Suprapubic skin (tissue), 4 donors: ENCODE measurements around the gene SLC44A2. TPM values are rescaled to one million over a fixed set of nuclear protein-coding genes. Genes with fewer than 3 reads are reported as not detected.

Source experiments
- DNase-seq, 2 donors: peaks; one replicate each; pipeline ENCODE4 v3.0.0-alpha.2; 2019; ENCODE audit warnings: low spot score in 2 of 2
- H3K27ac ChIP-seq: fragments of 200-600 bp; sonication (generic); one replicate; pipeline ENCODE4 v1.5.1; 2019
- H3K27me3 ChIP-seq: fragments of 200-600 bp; sonication (generic); one replicate; pipeline ENCODE4 v1.5.1; 2019
- H3K36me3 ChIP-seq: fragments of 200-600 bp; sonication (generic); one replicate; pipeline ENCODE4 v1.5.1; 2019
- H3K4me1 ChIP-seq: fragments of 200-600 bp; sonication (generic); one replicate; pipeline ENCODE4 v1.5.1; 2019
- H3K4me3 ChIP-seq: fragments of 200-600 bp; sonication (generic); one replicate; pipeline ENCODE4 v1.5.1; 2019; ENCODE audit warnings: mild to moderate bottlenecking
- H3K9me3 ChIP-seq: fragments of 200-600 bp; sonication (generic); one replicate; pipeline ENCODE4 v1.5.1; 2019
- EP300 ChIP-seq: sonication (generic); formaldehyde crosslinking; IDR thresholded peaks from one replicate; pipeline ENCODE4 v1.6.1; 2017; ENCODE audit warnings: antibody characterized with exemption
- POLR2A ChIP-seq, 2 donors: fragments of 450-650 bp; IDR thresholded peaks; one replicate each; pipeline ENCODE4 v1.6.1; 2017; ENCODE audit warnings: antibody characterized with exemption in 2 of 2, mild to moderate bottlenecking in 2 of 2, moderate library complexity in 2 of 2
- POLR2AphosphoS5 ChIP-seq, 3 donors: sonication (generic); formaldehyde crosslinking; IDR thresholded peaks; one replicate each; pipeline ENCODE4 v1.6.1; 2017; ENCODE audit warnings: antibody characterized with exemption in 3 of 3
- WGBS: methylation state at CpG from one replicate; pipeline ENCODE4 v1.1.5; 2018; 5-methylcytosine and 5-hydroxymethylcytosine counted together
- total RNA-seq, 4 donors: library from RNA; depleted of rRNA; stranded (reverse); fragments of >200 nt; gene quantifications; one replicate each; pipeline ENCODE4 v1.1.0, GENCODE V29; 2016
- TF ChIP-seq, protein P1 (sequence below), 2 donors: fragments of 200-600 bp in 1 of 2; fragments of 450-650 bp in 1 of 2; sonication (generic) in 1 of 2; IDR thresholded peaks; one replicate each; pipeline ENCODE4 v1.5.1; 2016 to 2019; ENCODE audit warnings: antibody characterized with exemption in 2 of 2, mild to moderate bottlenecking in 1 of 2, moderate library complexity in 1 of 2

The SLC44A2 gene
- total RNA-seq, 4 donors from 2014 or later, result 59.1 to 108 (median 94.5) TPM

DNA sequence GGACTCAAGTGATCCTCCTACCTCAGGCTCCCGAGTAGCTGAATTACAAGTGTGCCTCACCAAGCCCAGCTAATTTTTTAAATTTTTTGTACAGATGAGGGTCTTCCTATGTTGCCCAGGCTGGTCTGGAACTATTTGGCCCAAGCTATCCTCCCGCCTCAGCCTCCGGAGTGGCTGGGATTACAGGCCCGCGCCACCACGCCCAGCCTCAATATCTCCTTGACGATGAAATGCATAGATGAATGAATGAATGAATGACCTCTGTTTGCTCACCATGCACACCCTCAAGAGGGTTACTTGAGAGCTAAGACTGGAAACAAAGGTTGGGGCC is 23.4 kb upstream of the SLC44A2 start:
- Histone ChIP-seq H3K27me3 (no peaks in the 10 kb centered on the region), H3K4me1 (peaks cover 31% of the 10 kb centered on the region), H3K36me3 (no peaks in the 10 kb centered on the region), H3K9me3 (no peaks in the 10 kb centered on the region), H3K4me3 (peak overlapping the region; percentile 69), H3K27ac (no peak overlapping the region)
- no peak for DNase-seq
- 26% methylated on average over 7 of the region's 7 CpGs for WGBS
- TF ChIP-seq EP300, result no peak
- TF ChIP-seq POLR2AphosphoS5 (IDR thresholded peaks at IDR 0.05), result no peak
- TF ChIP-seq POLR2A (IDR thresholded peaks at IDR 0.05), result no peak
- TF ChIP-seq, protein P1, sequence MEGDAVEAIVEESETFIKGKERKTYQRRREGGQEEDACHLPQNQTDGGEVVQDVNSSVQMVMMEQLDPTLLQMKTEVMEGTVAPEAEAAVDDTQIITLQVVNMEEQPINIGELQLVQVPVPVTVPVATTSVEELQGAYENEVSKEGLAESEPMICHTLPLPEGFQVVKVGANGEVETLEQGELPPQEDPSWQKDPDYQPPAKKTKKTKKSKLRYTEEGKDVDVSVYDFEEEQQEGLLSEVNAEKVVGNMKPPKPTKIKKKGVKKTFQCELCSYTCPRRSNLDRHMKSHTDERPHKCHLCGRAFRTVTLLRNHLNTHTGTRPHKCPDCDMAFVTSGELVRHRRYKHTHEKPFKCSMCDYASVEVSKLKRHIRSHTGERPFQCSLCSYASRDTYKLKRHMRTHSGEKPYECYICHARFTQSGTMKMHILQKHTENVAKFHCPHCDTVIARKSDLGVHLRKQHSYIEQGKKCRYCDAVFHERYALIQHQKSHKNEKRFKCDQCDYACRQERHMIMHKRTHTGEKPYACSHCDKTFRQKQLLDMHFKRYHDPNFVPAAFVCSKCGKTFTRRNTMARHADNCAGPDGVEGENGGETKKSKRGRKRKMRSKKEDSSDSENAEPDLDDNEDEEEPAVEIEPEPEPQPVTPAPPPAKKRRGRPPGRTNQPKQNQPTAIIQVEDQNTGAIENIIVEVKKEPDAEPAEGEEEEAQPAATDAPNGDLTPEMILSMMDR (IDR thresholded peaks at IDR 0.05), result no peak

DNA sequence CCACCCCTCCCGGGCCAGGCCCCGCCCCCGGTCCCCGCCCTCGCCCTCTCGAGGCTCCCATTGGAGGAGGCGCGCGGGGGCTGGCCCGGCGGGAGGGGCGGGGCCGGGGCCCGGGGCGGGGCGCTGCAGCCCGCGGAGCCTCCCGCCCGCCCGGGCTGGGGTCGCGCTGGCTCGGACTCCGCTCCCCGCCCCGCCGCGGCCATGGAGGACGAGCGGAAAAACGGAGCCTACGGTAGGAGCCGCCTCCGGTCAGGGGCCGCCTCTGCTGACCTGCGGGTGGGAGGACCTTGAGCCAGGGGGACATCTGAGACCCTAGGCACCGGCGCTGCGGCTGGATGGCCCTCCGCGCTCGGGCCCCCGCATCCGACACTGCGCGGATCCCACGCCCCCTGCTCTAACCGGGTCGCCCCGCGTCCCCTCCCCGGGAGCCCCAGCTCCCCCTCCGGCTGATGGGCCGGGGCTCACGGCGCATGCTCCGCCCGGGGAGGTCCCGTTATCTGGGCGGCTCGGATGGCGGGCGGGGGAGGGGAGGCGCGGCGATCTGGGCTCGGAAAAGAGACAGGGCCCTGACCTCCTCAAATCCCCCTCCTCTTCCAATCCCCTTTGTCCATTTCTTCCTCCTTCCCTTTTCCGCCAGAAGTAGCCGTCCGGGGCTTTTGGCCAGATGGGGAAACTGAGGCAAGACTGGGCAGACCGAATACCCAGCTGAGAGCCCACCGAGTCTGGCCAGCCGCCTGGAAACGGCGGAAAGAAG is 22.8 kb upstream of the SLC44A2 start:
- TF ChIP-seq, protein P1 (IDR thresholded peaks at IDR 0.05), result no peak
- TF ChIP-seq POLR2AphosphoS5 (IDR thresholded peaks at IDR 0.05), result no peak
- TF ChIP-seq EP300, result no peak
- TF ChIP-seq POLR2A (IDR thresholded peaks at IDR 0.05), result peak in 1 of 2 donors; percentile 27
- H3K27me3 ChIP-seq, result no peaks in the 10 kb centered on the region
- H3K36me3 ChIP-seq, result no peaks in the 10 kb centered on the region
- no peaks in the 10 kb centered on the region for H3K9me3 ChIP-seq
- peak; percentile 89 to 92 for DNase-seq
- H3K4me3 ChIP-seq, result peak overlapping the region; percentile 69
- H3K4me1 ChIP-seq, result peaks cover 31% of the 10 kb centered on the region
- WGBS, result 0% methylated on average over 10 of the region's 76 CpGs
- peak overlapping the region; percentile 81 for H3K27ac ChIP-seq

DNA sequence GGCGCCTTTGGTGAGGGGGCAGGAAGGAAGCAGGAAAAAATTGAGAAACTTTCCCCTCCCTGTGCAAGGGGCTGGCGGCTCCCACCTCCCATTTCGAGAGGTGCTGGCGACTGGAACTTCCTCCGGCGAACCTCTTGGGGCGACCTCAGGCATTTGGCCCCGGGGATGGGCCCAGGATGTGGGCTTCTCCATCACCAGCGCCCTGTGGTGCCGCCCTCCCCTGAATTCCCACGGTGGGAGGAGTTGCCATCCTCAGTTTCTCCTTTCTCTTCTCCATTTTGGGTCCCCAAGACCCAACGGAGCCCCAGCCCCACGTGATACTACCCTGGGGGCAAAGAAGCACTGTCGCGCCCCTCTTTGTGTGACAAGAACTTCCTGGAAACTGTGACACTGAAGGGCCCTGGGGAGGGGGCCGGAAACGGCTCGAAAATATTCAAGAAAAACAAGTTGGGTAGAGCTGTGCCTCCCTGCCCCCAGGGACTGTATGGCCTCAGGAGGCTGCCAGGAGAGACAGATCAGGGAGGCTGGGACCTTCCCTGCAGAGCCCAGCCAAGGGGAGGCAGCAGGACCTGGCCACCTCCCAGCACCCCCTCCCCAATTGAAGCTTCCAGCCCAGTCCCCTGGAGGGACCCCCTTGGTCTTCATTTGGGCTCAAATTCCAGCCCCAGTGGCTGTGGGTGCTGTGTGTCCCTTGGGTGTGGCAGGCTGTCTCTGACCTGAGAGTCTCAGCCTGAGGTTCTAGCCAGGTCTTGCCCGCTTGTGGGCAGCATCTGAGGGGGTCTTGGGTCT is 22.1 kb upstream of the SLC44A2 start:
- DNase-seq, result peak; percentile 81
- no peak for TF ChIP-seq POLR2AphosphoS5 (IDR thresholded peaks at IDR 0.05)
- TF ChIP-seq, protein P1 (IDR thresholded peaks at IDR 0.05), result no peak
- no peak for TF ChIP-seq POLR2A (IDR thresholded peaks at IDR 0.05)
- TF ChIP-seq EP300, result no peak
- H3K4me1 ChIP-seq, result peaks cover 31% of the 10 kb centered on the region
- H3K36me3 ChIP-seq, result no peaks in the 10 kb centered on the region
- peak overlapping the region; percentile 69 for H3K4me3 ChIP-seq
- no peaks in the 10 kb centered on the region for H3K9me3 ChIP-seq
- WGBS, result 5% methylated on average over 15 of the region's 19 CpGs
- no peaks in the 10 kb centered on the region for H3K27me3 ChIP-seq
- H3K27ac ChIP-seq, result peak overlapping the region; percentile 81

DNA sequence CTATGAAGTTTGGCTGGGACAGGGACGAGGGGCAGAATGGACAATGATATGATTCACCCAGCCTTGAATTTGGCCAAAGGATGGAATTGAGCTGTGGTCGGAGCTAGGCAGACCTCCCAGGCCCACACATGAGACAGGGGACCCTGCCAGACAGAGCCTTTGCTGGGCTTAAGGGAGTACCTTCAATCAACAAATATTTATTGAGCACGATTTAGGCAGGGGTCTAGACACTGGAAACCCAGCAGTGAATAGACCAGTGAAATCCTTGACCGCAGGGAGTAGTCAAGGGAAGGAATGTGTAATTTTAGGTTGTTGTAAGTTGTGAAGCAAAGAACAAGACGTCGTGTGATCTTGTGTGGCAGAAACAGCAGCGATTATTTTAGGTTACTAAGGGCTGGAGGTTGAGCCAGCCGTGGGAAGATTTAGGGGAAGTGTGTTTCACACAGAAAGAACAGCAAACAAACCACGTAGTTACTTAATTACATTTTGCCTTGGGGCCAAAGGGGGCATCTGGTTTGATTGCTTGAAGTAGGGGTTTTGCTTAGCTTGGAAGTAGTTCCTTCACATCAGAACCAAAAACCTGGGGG is 21.4 kb upstream of the SLC44A2 start:
- DNase-seq, result no peak

DNA sequence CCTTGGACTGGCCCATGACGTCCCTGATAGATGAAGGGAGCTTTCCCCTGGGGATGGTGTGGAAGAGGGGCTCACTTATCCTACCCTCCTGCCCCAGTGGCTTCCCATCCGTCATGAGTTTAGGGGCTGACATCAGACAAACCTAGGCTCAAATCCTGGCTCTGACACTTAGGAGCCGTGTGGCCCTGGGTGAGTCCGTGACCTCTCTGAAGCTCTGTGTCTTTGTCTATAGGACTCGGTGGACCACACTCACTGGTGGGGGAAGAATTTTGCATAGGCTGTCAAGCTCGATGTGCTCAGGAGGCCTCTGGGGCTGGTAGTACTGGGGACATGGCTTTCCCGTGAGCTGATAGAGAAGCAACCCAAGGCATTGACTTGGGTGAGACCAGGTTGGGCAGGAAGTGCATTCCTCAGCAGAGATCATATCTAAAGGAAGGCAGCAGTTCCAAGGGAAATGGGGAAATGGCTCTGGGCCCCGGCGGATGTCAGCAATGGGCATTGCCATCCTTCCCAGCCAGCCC is 20.8 kb upstream of the SLC44A2 start:
- H3K27ac ChIP-seq, result peak overlapping the region; percentile 81
- TF ChIP-seq POLR2AphosphoS5 (IDR thresholded peaks at IDR 0.05), result peak in 1 of 3 donors; percentile 45
- TF ChIP-seq, protein P1 (IDR thresholded peaks at IDR 0.05), result no peak
- DNase-seq, result no peak
- H3K27me3 ChIP-seq, result no peaks in the 10 kb centered on the region
- no peak overlapping the region for H3K4me3 ChIP-seq
- peaks cover 31% of the 10 kb centered on the region for H3K4me1 ChIP-seq
- 44% methylated on average over 7 of the region's 9 CpGs for WGBS
- no peaks in the 10 kb centered on the region for H3K9me3 ChIP-seq
- H3K36me3 ChIP-seq, result no peaks in the 10 kb centered on the region

More for the DNA sequence above, 21.4 kb upstream of the SLC44A2 start:
- Histone ChIP-seq H3K36me3 (no peaks in the 10 kb centered on the region), H3K9me3 (no peaks in the 10 kb centered on the region), H3K27me3 (no peaks in the 10 kb centered on the region), H3K4me3 (peak overlapping the region; percentile 69), H3K27ac (peak overlapping the region; percentile 81), H3K4me1 (peaks cover 31% of the 10 kb centered on the region)
- no peak for TF ChIP-seq POLR2A (IDR thresholded peaks at IDR 0.05)
- 21% methylated on average over 9 of the region's 9 CpGs for WGBS
